NT2/D1 (cell line): ENCODE results near the gene ZNF425.

Experiments
- YY1 ChIP-seq: IDR thresholded peaks from 2 replicates; pipeline ENCODE4 v1.6.1; 2011; ENCODE audit not compliant: insufficient read length, insufficient read depth
- ZNF274 ChIP-seq: IDR thresholded peaks from 2 replicates; pipeline ENCODE4 v1.6.1; 2011; ENCODE audit warnings: mild to moderate bottlenecking, low read depth, low read length

DNA sequence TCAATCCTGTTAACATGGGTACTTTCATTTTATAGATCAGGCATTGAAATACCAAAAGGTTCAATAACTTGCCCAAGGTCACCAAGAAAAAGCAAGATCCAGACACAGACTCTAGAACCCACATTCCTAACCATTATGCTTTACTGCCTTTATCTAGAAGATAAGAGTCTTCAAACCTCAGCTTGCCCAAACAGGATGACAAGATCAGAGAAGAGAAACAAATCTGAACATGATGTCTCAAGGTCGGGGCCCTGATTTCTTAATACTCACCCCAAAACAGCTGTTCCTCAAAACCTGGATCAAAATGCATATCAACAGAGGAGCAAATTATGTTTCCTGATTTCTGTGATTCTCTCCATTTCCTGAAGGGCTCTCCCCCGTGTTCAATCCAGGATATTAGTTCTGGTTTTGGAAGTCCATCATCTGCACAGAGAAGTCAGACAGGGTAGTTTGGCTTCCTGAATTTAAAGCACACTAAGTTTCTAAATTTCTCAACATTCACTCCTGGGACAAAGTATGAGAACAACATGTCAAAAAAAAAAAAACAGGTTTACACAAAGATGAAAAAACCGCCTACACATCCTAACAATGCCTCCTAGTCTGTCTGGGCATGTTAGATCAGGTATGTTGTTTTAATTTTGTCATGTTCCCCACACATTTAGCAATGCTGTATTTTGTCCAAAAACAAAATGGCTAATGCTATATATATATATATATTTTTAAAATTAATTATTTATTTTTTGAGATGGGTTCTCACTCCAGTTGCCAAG is 51.8 kb downstream of the ZNF425 start:
- no peak for TF ChIP-seq YY1
- TF ChIP-seq ZNF274, result no peak
